NCI-H1105 treated with DMSO at 0.1 percent for 48 hours (cell line): ENCODE measurements around the gene HIVEP3.
A peak's percentile ranks its signal among the peaks of the same experiment; 100 is the strongest.

Experiments used
- DNase-seq: peaks from one replicate; lab custom pipeline; 2025; lab: John Stamatoyannopoulos, UW

The HIVEP3 gene

GRCh38 chr1:41632781-41633575, 285.7 kb downstream of the HIVEP3 start:
- no peak for DNase-seq

- DNase-seq, result no peak
Observed at GRCh38 chr1:41631971-41632370, 286.8 kb downstream of the HIVEP3 start.

GRCh38 chr1:41631154-41631553, 287.6 kb downstream of the HIVEP3 start:
- DNase-seq, result no peak

GRCh38 chr1:41629571-41629970, 289.2 kb downstream of the HIVEP3 start:
- DNase-seq, result no peak

- DNase-seq, result no peak
Observed at GRCh38 chr1:41629141-41629540, 289.6 kb downstream of the HIVEP3 start.

GRCh38 chr1:41627491-41628280, 291.0 kb downstream of the HIVEP3 start:
- no peak for DNase-seq

GRCh38 chr1:41626616-41627375, 291.9 kb downstream of the HIVEP3 start:
- no peak for DNase-seq

- DNase-seq, result no peak
Observed at GRCh38 chr1:41626146-41626545, 292.6 kb downstream of the HIVEP3 start.

GRCh38 chr1:41623736-41624135, 295.0 kb downstream of the HIVEP3 start:
- no peak for DNase-seq

GRCh38 chr1:41622859-41623732, 295.6 kb downstream of the HIVEP3 start:
- no peak for DNase-seq

GRCh38 chr1:41622402-41622801, 296.3 kb downstream of the HIVEP3 start:
- DNase-seq, result no peak

- DNase-seq, result no peak
Observed at GRCh38 chr1:41621791-41622190, 296.9 kb downstream of the HIVEP3 start.

- no peak for DNase-seq
Observed at GRCh38 chr1:41621256-41621655, 297.5 kb downstream of the HIVEP3 start.

- no peak for DNase-seq
Observed at GRCh38 chr1:41620365-41621169, 298.2 kb downstream of the HIVEP3 start.

- peak; percentile 58 for DNase-seq
Observed at GRCh38 chr1:41619511-41620364, 299.0 kb downstream of the HIVEP3 start.

- DNase-seq, result no peak
Observed at GRCh38 chr1:41618871-41619270, 299.9 kb downstream of the HIVEP3 start.

GRCh38 chr1:41618066-41618825, 300.5 kb downstream of the HIVEP3 start:
- DNase-seq, result no peak

- no peak for DNase-seq
Observed at GRCh38 chr1:41617336-41617735, 301.4 kb downstream of the HIVEP3 start.

GRCh38 chr1:41616563-41616962, 302.2 kb downstream of the HIVEP3 start:
- DNase-seq, result no peak
